Fibroblast of upper back skin (primary cell): ENCODE measurements around the gene UNC45B.
"Not testable (repeated sequence)": the region's sequence is repeated elsewhere in the genome, so short reads cannot be mapped to it uniquely, and the experiment has no call there.

Experiments used
- DNase-seq: peaks from one replicate; pipeline ENCODE4 v3.0.0-alpha.2; 2013

UNC45B gene, protein sequence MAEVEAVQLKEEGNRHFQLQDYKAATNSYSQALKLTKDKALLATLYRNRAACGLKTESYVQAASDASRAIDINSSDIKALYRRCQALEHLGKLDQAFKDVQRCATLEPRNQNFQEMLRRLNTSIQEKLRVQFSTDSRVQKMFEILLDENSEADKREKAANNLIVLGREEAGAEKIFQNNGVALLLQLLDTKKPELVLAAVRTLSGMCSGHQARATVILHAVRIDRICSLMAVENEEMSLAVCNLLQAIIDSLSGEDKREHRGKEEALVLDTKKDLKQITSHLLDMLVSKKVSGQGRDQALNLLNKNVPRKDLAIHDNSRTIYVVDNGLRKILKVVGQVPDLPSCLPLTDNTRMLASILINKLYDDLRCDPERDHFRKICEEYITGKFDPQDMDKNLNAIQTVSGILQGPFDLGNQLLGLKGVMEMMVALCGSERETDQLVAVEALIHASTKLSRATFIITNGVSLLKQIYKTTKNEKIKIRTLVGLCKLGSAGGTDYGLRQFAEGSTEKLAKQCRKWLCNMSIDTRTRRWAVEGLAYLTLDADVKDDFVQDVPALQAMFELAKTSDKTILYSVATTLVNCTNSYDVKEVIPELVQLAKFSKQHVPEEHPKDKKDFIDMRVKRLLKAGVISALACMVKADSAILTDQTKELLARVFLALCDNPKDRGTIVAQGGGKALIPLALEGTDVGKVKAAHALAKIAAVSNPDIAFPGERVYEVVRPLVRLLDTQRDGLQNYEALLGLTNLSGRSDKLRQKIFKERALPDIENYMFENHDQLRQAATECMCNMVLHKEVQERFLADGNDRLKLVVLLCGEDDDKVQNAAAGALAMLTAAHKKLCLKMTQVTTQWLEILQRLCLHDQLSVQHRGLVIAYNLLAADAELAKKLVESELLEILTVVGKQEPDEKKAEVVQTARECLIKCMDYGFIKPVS

DNA sequence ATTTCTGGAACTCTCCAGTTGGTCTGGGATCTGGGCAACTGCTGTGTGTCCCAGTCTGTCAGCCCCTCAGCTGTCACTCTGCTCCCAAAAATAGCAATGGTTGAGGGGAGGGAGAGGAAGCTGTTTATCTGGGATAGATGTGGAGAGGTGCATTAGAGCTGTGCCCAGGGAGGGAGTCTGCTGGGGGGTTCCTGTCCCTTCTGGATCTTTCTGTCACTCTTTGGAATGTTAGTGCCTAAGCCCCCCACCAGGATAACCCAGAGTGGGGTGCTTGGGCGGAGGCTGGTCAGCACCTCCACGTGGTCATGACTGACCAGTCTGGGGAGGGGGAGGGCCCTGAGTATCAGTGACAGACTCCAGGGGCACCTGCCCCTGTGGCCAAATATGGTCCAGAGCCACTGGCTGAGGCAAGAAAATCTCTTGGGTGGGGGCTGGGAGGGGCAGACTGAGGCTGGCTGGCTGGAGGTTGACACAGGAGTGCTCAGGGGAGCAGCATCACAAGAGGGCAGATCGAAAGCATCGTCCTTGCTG, at the start of gene UNC45B:
Gene UNC45B, plus strand, starts transcription at position 443 of the 531 bp plus-strand sequence. CDS start 447 bp downstream, outside the sequence.
- no peak for DNase-seq

DNA sequence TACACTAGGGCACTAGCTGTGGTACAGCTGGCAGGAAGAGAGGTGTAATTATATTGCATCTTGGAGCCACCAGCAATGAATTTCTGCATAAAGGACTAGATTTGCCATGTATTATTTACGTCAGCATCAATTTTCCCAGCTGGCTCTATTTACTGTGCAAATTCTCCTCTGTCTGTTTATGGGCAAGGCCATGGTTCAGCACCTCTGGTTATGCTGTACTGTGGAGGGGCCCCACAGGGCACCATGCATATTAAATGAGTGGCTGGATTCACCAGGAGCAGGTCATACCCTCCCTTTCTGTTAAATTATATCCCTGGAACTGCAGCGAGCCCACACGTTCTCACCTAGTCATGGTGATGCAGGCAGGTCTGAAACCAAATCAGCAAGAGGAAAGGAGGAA, 47.7 kb upstream of the UNC45B start:
- DNase-seq, result no peak

DNA sequence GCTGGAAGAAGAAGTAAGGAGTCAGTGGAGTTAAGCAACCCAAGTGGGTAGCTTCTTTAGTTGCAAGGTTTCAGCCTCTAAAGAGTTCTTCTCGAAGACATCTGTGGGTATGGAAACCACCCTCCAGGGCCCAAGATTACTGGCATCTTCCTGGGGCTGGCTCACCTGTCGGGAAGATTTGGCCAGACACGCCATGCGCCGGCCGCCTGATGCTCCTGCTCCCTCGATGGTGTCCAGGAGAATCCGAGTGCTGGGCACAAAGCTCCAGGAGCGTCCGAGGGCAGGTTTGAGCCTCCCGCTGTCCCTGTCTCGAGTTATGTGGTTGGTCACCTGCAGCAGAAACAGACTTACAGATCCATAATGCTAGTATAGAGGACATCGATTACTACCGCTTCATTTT, 46.6 kb upstream of the UNC45B start:
- DNase-seq, result no peak

DNA sequence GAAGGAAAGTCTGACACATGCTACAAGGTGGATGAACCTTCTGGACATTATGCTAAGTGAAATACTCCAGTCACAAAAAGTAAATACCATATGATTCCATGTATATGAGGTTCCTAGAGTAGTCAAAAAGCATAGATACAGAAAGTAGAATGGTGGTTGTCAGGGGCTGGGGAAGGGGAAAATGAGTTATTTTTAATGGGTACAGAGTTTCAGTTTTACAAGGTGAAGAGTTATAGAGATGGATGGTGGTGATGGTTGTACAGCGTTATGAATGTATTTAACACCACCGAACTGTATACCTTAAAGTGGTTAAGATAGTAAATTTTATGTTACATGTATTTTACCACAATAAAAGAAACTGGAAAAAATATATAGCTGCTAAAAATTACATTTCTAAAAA, 45.9 kb upstream of the UNC45B start:
- DNase-seq, result no peak

DNA sequence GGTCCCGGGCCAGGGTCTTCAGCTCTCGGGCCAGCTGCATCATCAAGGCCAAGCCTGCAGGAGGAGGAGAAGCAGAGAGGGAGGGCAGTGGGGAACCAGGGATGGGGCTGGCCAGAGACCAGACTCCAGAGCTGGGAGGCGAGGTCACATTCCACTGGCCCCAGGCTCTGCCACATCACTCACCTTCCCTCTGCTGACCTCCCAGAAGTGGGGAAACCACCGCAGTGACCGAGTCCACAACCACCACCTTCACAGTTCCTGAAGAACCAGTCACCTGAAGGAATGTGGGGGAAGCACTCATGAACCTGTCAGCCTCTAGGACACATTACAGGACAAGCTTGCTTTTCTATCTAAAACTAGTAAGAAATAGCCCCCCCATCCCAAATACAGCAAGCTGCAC, 44.3 kb upstream of the UNC45B start:
- DNase-seq, result no peak

DNA sequence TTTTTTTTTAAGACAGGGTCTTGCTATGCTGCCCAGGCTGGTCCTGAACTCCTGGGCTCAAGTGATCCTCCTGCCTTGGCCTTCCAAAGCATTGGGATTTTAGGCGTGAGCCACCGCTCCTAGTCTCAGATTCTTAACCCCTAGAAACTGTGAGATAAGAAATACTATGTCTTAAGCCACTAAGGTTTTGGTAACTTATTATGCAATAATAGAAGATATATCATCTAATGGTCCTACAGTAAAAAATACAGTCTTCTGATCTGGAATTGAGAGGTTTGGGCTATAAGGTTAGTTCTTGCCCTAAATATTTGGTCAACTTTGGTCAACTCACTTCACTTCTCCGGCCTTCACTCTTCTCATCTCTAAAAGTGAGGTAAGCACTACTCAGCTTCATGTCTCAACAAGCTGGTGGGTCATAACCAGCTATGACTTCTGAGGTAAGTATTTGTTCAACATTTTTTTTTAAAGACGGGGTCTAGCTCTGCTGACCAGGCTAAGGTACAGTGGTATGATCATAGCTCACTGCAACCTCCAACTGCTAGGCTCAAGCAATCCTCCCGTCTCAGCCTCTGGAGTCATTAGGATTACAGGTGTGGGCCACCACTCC, 42.7 kb upstream of the UNC45B start:
- DNase-seq, result no peak

DNA sequence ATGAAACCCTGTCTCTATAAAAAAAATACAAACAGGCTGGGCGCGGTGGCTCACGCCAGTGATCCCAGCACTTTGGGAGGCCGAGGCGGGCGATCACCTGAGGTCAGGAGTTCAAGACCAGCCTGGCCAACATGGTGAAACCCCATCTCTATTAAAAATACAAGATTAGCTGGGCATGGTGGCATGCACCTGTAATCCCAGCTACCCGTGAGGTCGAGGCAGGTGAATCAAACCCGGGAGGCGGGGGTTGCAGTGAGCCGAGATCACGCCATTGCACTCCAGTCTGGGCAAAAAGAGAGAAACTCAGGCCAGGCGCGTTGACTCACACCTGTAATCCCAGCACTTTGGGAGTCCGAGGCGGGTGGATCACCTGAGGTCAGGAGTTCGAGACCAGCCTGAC, 36.8 kb upstream of the UNC45B start:
- DNase-seq, result not testable (repeated sequence)

DNA sequence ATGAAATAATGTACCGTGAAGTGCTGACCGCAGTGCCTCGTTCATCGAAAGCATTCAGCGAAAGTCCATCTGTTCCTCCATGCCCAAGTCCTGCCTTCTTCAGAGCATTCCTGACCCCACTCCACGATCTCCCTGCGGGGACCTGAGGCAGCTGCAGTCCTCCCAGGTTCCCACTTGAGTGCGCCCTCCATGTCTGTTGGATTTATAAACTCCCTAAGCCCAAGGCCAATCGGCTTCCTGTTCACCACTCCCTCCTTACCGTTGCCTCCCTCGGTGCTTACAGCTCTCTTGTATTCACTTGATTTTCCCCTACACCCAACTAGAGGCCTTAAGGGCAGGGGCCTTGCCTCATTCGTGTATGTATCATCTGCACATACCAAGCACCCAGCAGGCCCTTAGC, 30.8 kb upstream of the UNC45B start:
- no peak for DNase-seq

DNA sequence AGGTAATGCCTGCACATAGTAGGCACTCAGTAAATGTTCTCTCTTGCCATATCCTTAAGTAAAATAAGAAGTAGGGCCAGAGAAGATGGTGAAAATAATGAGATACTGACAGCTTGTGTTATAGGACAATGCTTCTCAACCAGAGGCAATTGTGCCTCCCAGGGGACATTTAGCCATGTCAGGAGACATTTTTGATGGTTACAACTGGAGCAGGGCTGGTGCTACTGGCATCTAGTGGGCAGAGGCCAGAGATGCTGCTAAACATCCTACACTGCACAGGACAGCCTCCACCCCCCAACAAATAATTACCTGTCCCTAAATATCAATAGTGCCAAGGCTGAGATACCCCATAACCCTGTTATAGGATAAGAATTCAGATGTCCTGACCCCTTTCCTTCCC, 29.6 kb upstream of the UNC45B start:
- peak; percentile 28 for DNase-seq

DNA sequence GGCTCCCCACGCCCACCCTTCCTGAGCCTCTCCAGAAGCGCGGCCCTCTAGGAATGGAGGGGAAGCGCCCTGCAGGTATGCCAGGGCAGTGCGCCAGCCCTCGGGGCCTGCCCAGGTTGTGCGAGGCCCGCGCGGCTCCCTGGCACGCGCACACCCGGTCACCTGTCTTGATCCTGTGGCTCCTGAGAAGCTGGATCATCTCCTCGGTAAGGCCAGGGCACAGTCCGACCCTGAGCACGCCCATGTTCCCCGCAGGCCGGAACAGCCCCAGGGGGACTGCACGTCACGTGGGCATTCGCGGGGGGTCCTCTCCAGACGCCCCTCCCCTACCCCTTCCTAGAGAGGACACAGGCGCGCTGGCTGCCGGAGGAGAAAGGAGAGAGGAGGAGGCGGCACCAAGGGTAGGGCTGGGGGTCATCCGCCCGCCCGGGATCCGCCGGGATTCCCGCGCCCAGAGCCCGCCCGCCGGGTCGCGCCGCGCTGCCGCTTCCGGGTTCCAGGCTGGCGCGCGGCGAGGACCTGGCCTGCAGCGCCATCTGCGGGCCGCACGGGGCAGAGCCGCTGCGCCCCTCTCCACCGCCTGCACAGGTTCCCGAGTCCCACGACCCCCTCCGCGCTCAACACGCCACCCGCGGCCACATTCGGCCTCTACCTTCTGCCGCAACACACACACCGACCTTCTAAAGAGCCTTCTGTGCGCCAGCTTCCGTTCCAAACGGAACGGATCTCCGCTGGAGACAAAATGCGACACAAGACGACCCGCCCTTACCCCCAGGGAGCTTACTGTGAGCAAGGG, 28.0 kb upstream of the UNC45B start, which contains the start of gene RAD51D:
Gene RAD51D, minus strand, starts transcription at position 491 of the 796 bp plus-strand sequence. Its CDS starts 247 bp downstream, at position 244.
- DNase-seq, result peak; percentile 67

DNA sequence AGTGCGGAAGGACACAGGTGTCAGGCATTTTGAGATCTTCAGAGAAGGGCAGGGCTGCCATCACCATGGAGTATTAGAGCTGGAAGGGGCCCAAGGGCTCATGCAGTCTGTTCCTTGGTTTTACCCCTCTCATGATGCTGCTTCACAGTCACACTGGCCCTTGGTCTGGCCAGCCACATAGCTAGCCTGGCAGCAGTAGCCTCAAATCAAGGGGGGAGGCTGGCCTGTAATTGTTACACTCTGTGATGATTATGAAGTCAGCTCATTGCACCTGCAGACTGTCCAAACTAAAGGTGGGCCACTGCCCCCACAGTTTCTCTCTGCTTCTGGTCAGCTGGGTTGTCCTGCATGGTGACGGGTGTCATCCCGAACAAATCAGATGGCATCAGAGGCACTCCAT, 26.3 kb upstream of the UNC45B start, which contains the start of gene FNDC8:
Gene FNDC8, plus strand, starts transcription at position 301 of the 400 bp plus-strand sequence. Its CDS starts 79 bp downstream, at position 380.
- no peak for DNase-seq

DNA sequence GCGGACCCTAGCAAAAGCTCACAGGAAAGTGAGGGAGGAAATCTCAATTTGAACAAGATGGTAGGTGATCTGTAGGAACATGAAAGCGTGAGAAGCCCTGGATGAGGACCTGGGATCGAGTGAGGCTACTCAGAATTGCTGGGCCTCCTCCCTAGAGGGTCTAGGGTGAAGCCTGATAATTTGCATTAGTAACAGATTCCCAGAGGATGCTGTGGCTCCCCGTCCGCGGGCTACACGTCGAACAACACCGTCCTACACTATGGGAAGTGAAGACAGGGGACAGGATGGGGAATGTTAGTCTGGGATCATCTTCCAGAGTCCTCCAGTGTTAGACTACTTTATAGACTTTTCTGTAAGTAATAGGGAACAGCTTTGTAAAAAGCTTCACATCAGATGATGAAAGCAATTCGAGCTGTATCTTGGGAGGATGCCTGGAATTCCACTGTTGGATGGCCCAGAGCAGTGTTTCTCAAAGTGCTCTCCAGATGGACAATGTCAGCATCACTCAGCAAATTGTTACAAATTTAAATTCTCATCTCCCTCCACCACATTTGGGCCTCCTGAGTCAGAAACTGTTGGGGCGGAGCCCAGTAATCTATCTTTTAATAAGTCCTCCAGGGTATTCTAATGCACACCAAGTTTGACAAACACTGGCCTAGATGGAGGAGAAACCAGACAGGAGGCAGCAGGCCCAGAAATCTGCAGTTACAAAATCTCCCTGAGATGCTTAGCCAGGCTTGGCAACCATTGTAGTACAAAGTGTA, 19.7 kb upstream of the UNC45B start:
- DNase-seq, result peak; percentile 88

DNA sequence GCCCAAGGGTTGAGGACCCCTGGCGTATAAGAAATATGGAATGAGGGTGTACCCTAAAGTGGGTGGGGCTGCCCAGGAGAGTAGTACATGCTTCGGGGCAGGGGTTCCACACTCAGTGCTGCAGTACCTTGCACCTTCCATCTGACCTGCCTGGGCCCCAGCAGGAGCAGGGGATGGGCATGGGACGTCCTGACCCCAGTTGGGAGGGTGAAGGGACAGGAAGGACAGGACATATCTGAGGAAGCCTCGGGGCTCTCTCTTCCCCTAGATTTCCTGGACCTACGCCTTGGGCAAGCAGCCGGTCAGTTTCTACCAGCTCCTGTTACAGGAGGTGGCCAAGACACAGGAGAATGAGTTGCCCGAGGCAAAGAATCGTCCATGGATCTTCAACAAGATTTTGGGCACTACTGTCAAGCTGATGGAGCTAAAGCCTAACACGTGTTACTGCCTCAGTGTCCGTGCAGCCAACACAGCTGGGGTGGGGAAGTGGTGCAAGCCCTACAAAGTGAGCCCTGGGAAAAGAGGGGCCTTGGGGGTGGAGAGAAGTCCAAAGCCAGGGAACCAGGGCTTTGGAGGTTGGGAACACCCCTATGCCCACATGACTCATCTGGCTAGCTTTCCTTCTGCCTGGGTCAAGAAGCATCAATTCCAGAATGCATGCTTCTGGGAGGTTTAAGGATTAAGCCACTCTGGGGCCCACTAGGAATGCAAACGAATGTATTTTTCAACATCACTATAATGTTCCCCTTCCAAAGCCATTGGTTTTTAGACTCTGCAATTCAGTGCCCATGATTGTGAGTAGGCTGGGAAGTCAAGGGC, 18.3 kb upstream of the UNC45B start:
- peak; percentile 19 for DNase-seq

DNA sequence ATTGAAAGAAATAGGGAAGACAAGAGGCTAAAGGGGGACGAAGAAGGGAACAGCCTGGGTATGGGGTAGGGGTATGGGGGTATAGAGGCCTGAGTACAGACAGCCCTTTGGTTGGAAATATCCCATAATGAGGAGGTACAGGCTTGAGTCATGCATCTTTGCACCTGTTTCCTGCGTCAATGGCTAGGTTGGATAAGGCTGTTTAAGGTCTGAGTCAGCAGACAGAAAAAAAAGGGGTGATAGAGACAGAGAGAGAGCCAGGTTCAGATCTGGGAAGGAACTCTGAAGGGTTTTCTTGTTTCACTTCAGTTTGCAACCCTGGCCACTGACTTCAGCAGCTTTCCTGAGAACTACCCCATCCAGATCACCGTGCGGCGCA, 17.7 kb upstream of the UNC45B start:
- DNase-seq, result no peak

DNA sequence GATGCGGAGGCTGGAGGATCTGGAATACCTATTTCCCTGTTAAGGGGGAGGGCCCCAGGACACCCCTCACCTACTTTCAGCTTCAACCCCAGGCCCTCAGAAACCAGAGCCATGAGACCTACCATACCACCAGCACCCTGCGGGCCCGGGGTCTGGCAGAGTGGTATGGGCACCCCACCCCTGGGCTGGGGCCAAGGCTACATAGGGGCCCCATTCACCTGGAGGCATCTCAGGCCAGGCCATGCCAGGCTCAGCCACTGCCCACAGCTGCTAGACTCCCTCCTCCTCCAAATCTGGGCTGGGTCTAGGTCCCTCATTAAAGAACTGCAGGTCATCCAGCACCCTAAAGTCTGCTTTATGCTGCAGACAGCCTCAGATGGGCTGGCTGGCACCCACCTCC, 17.2 kb upstream of the UNC45B start:
- DNase-seq, result no peak

DNA sequence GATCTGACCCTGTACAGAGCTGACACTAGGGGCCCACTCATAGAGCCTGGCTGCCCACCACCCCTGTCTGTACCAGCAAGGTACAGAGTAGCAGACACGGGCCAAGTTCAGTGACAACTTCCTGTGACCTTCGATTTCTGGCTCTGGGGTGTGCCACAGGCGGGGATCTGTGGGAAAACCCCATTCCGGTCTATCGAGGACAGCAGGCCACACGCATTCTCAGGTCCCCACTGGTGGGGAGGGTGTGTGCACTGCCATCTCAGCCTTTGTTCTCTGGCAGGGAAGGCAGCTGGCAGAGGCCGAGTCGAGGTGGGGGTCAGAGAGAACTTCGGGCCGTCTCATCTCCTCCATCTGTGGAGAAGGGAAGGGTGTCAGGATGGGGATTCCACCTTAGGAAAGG, 15.5 kb upstream of the UNC45B start:
- no peak for DNase-seq

DNA sequence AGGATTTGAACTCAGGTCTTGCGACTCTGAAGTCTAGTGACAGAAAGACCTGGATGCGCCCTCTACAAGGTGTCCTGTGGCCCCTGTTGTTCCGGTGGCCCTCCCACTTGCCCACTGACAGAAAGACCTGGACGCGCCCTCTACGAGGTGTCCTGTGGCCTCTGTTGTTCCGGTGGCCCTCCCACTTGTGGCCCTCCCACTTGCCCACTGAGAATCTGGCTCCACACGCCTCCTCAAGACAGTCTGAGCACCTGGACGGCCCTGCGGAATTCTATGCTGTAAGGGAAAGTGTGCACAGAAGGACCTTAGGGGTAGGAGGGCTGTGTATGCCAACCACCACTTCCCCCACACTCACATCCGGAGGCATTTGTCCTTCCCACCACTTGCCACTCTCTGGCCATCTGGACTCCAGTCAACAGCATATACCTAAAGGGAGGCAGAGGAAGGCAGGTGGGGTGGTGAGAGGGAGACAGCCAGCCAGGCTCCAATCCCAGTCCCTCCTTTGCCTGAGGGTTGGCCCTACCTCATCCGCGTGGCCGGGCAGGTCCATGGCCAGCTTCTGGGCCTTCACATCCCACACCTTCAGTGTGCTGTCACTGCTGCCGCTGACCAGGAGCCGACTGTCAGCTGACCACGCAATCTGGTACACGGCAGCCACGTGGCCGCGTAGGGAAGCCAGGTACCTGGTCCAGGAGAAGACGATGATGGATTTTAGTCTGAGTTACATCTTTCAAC, 14.6 kb upstream of the UNC45B start:
- DNase-seq, result no peak

DNA sequence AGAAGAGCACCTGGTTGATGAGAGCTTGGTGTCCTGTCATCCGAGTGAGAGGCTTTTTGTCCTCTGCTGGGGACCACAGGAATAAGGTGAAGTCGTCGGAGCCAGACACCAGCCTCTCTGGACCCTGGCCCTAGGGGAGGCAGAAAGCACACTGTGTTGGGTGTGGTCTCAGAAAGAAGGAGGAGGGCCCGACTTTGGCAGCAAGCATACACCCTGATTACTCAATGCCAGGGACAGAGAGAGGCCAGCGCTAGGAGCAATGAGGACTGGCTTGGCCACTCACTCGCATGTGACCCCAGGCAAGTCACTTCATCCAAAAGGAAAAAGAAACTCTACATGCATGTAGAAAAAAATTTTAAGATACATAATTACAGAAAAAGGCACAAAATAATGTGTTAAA, 12.3 kb upstream of the UNC45B start:
- no peak for DNase-seq

DNA sequence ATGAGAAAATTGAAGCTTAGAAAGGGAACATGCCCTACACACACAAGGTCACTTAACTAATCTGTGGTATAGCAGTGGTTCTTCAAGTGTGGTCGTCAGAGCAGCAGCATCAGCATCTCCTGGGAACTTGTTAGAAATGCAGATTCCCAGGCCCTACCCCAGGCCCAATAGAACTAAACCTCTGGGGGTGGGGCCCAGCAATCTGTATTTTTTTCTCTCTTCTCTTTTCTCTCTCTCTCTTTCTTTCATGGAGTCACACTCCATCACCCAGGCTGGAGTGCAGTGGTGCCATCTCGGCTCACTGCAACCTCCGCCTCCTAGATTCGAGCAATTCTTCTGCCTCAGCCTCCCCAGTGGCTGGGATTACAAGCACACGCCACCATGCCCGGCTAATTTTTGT, 9.4 kb upstream of the UNC45B start:
- DNase-seq, result no peak
